ENCODE measurements around the gene BAIAP2.

The BAIAP2 gene

DNA sequence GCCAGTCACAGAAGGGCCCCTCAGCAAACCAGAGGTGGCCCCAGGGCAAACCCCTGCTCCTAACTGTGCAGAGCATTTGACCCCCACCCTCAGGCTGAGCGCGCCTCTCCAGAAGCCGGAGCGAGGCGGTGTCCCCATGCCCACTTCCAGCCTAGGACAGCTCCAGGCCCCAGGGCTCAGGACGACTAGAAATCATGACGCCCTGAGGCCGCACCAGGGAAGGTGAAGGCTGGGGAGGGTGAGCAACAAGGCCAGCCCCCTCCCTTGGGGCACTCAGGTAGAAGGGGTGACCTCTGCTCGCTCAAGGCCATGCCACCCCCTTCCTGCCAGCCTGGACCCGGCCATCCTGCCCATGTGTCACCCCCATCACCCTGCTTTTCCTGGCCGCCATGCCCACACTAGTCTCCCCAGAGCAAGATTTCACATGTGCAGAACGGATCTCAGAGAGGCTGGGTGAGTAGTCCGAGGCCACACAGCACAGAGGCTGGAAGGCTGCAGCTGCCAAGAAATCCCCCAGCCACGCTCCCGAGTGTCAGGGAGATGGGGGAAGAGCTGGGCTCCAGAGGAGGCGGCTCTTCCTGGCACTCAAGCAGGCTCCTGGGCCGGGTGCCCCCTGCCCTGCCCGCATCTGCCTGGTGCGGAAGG, 128.2 kb downstream of the BAIAP2 start:
- DNase-seq: no peak

DNA sequence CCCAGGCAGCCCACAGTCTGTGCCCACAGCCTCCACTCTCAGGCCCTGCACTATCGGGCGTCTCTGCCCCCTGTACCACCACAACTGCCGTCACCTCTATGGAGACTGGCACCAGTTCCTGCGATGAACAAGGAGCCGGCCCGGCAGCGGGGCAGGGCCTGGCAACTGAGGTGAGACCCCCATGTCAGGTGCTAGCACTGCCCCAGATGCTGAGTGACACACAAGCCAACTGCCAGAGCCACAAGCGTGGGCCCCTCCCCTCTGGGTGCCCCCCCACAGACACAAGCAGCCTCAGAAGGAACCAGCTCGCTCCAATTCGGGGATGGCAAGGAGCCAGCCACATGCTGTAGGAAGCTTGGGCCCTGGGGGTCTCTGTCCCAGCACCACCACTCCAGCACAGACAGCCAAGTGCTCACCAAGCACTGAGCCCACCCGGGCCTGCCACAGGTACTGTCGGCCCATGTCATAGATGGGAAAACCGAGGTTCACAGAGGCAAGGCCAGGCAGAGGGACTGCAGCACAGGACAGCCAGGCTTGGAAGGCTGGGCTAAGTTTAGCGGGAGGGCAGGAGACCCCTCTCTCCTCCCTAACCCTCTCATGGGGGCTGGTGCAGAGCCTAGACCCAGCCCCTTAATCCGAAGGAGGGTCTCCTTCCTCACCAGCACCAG, 128.9 kb downstream of the BAIAP2 start:
- DNase-seq: no peak

DNA sequence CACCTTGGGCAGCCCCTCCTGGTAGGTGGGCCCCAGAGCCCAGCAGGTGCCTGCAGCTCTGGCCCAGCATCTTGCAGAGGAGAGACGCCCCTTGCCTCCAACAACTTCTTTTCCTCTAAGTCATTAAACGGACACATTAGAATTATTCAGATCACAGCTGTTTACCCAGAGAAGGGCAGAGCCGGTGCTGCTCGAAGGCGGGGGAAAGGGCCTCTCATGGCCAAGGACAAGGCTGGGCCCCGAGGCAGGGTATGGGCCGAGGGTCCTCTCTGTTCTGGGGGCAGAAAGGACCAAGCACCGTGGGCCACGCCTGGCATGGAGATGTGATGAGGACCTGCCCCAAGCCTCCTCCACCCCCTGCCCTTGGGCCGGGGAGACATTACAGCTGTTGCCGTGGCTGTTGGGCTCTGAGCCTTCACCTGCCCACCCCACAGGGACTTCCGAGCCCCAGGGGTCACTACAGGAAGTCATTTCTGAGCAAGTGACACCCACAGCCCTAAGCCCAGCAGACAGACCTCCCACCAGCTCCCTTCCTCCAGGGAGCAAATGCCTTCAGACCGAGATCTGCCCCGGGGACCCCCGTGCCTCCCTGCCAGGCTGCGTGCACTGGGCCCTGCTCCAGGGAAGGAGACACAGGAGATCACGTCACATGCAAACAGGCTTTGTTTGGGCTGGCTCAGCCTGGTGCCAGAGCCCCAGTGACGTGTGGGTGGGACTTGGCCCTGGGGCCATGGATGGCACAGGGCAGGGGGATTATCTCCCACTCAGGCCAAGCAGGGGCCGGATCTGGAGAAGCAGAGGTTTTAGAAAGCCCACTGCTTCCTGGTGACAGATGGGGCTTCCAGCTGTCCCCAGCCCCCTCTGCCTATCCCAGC, 129.7 kb downstream of the BAIAP2 start:
- no peak for DNase-seq

- peak in 1 of 2 experiments; percentile 11 for DNase-seq
Observed at GRCh38 chr17:81165246-81166032, 130.5 kb downstream of the BAIAP2 start, which contains the start of gene PVALEF. TSS of gene PVALEF (plus strand) at chr17:81165507. CDS start at chr17:81181227, 15,720 bp downstream.

DNA sequence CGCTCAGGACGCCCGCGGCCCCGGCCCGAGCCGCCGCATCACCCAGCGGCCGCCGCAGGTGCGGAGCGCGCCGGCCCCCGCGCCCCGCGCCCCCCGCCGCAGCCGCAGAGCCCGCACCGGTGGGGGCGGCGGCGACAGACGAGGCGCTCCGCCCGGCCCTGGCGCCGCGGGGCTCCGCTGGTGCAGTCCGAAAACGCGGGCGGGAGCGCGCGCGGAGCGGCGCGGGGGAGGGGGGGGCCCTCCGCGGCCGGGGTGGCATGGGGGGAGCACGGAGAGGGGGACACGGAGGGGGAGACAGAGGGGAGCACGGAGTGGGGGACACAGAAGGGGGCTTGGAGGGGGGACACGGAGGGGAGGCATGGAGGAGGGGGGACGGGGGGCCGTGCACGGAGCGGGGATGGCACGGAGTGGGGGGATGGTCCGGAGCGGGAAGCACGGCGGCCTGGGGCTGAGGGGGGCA, 131.1 kb downstream of the BAIAP2 start, which contains the start of gene AATK:
TSS of gene AATK (minus strand) at position 189 of the 460 bp plus-strand sequence. CDS start 229 bp downstream, outside the sequence.
- no peak for DNase-seq
